Keratinocyte (primary cell): ENCODE data around the gene KCNJ9.

Experiments used
- EZH2 ChIP-seq: IDR thresholded peaks from one replicate; pipeline ENCODE4 v1.6.1; 2012; ENCODE audit warnings: inconsistent platforms, mild to moderate bottlenecking, low read length, moderate library complexity
- TF ChIP-seq, protein P1 (sequence below), 3 experiments: IDR thresholded peaks in 1 of 3; conservative IDR thresholded peaks in 1 of 3; optimal IDR thresholded peaks in 1 of 3; 2 replicates in 2 of 3; 3 replicates in 1 of 3; pipeline versions ENCODE3 to v1.5.1; 2011; ENCODE audit warnings: low read length in 3 of 3, mild to moderate bottlenecking in 3 of 3, moderate library complexity in 2 of 3, control low read depth in 1 of 3, inconsistent platforms in 1 of 3; ENCODE audit not compliant: insufficient read depth in 2 of 3; ENCODE audit errors: extremely low read depth in 1 of 3

DNA sequence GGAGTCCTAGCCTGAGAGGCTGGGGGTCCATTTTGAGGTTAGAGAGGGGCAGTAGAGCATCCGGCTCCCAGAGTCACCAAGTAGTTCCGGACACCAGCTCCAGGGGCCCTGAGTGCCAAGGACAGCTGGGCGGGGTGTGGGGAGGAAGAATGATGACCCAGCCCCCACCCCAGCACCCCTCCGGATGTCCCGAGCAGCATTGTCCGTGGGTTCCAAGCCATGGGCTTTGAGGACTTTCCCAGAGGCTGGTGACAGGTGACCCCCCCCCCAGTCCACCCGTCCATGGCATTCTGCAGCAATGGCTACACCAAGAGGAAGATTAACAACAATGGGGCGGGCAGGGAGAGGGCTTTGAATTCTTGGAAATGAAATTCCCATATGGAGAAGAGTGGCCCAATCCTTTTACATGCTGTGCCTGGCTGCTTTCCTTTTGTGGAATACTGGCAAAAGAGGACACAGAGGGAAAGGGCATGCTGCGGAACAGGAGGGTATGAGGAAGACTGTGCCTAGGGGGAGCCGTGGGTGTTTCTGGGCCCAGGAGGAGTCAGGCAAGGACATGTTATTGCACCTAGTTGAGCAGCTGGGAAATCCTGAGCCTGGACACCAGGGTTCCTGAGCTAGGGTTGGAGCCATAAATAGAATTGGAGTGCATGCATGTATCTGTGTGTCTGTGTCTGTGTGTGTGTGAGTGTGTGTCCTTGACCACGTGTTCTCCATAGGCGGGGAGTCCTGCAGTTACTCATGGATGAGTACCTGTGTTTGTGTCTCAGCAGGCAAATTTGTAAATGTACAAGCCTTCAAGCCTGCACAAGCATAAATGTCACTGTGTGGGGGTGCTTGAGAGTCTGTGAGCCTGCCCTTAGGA is 35.2 kb downstream of the KCNJ9 start:
- TF ChIP-seq, protein P1, sequence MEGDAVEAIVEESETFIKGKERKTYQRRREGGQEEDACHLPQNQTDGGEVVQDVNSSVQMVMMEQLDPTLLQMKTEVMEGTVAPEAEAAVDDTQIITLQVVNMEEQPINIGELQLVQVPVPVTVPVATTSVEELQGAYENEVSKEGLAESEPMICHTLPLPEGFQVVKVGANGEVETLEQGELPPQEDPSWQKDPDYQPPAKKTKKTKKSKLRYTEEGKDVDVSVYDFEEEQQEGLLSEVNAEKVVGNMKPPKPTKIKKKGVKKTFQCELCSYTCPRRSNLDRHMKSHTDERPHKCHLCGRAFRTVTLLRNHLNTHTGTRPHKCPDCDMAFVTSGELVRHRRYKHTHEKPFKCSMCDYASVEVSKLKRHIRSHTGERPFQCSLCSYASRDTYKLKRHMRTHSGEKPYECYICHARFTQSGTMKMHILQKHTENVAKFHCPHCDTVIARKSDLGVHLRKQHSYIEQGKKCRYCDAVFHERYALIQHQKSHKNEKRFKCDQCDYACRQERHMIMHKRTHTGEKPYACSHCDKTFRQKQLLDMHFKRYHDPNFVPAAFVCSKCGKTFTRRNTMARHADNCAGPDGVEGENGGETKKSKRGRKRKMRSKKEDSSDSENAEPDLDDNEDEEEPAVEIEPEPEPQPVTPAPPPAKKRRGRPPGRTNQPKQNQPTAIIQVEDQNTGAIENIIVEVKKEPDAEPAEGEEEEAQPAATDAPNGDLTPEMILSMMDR (optimal IDR thresholded peaks at IDR 0.05 in 1 of 3, IDR thresholded peaks at IDR 0.05 in 1 of 3, conservative IDR thresholded peaks at IDR 0.05 in 1 of 3; ENCODE audit: extremely low read depth in 1 of 3, insufficient read depth in 2 of 3, low read length in 3 of 3): no peak
- TF ChIP-seq EZH2: no peak
